HG02981 (cell line): Measurements from ENCODE around the gene UBE3D.
A peak's percentile ranks its signal among the peaks of the same experiment; 100 is the strongest.
"Not testable (repeated sequence)": the region's sequence is repeated elsewhere in the genome, so short reads cannot be mapped to it uniquely, and the experiment has no call there.

Experiments
- ATAC-seq: cut with Tn5 transposase; IDR thresholded peaks from one replicate; pipeline ENCODE4 v1.9.1; 2021; ENCODE audit warnings: mild to moderate bottlenecking, moderate library complexity; ENCODE audit not compliant: unreplicated experiment

The UBE3D gene

GRCh38 chr6:83057705-83058321 lies 7.8 kb downstream of the UBE3D start:
- ATAC-seq = peak; percentile 80

GRCh38 chr6:83055366-83055964 lies 10.2 kb downstream of the UBE3D start:
- peak; percentile 58 for ATAC-seq

- no peak for ATAC-seq
Observed at GRCh38 chr6:83053678-83054077, 12.0 kb downstream of the UBE3D start.

- ATAC-seq = no peak
Observed at GRCh38 chr6:83051377-83052172, 14.1 kb downstream of the UBE3D start.

- no peak for ATAC-seq
Observed at GRCh38 chr6:83047065-83047754, 18.4 kb downstream of the UBE3D start.

GRCh38 chr6:83044091-83044768 lies 21.4 kb downstream of the UBE3D start:
- ATAC-seq = no peak

GRCh38 chr6:83042467-83043053 lies 23.1 kb downstream of the UBE3D start:
- ATAC-seq = no peak

- no peak for ATAC-seq
Observed at GRCh38 chr6:83038246-83038645, 27.4 kb downstream of the UBE3D start.

- ATAC-seq = no peak
Observed at GRCh38 chr6:83031689-83032088, 34.0 kb downstream of the UBE3D start.

GRCh38 chr6:83019741-83020140 lies 45.9 kb downstream of the UBE3D start:
- no peak for ATAC-seq

- not testable (repeated sequence) for ATAC-seq
Observed at GRCh38 chr6:83011131-83011530, 54.5 kb downstream of the UBE3D start.

- no peak for ATAC-seq
Observed at GRCh38 chr6:83008626-83009025, 57.0 kb downstream of the UBE3D start.

GRCh38 chr6:83006270-83006905 lies 59.3 kb downstream of the UBE3D start:
- ATAC-seq = no peak

GRCh38 chr6:82996156-82996555 lies 69.5 kb downstream of the UBE3D start:
- ATAC-seq = no peak

- no peak for ATAC-seq
Observed at GRCh38 chr6:82995066-82995465, 70.6 kb downstream of the UBE3D start.

- no peak for ATAC-seq
Observed at GRCh38 chr6:82989736-82990290, 75.8 kb downstream of the UBE3D start.

- no peak for ATAC-seq
Observed at GRCh38 chr6:82988930-82989351, 76.7 kb downstream of the UBE3D start.

- ATAC-seq = no peak
Observed at GRCh38 chr6:82987951-82988350, 77.7 kb downstream of the UBE3D start.

GRCh38 chr6:82987416-82987815 lies 78.2 kb downstream of the UBE3D start:
- ATAC-seq = no peak

- ATAC-seq = no peak
Observed at GRCh38 chr6:82984720-82985119, 80.9 kb downstream of the UBE3D start.
